ENCODE data around the gene ATP2C1. TPM values are rescaled to one million over a fixed set of nuclear protein-coding genes. Genes with fewer than 3 reads are reported as not detected.
A peak's percentile ranks its signal among the peaks of the same experiment; 100 is the strongest.
"Not testable (repeated sequence)": the region's sequence is repeated elsewhere in the genome, so short reads cannot be mapped to it uniquely, and the experiment has no call there.

ATP2C1 gene
- total RNA-seq, 1 donor from 2014 or later: 142 TPM

GRCh38 chr3:130857336-130858026 lies 36.4 kb upstream of the ATP2C1 start:
- ATAC-seq: peak; percentile 53
- no peak for DNase-seq
- no peak overlapping the region for H3K4me3 ChIP-seq
- TF ChIP-seq CTCF (IDR thresholded peaks at IDR 0.05): no peak
- H3K27me3 ChIP-seq: no peaks in the 10 kb centered on the region
- intact Hi-C loops (cut with DNase I): no loop called here
- H3K4me1 ChIP-seq: no peaks in the 10 kb centered on the region
- no peaks in the 10 kb centered on the region for H3K9me3 ChIP-seq
- no peak overlapping the region for H3K27ac ChIP-seq
- no peaks in the 10 kb centered on the region for H3K36me3 ChIP-seq

DNA sequence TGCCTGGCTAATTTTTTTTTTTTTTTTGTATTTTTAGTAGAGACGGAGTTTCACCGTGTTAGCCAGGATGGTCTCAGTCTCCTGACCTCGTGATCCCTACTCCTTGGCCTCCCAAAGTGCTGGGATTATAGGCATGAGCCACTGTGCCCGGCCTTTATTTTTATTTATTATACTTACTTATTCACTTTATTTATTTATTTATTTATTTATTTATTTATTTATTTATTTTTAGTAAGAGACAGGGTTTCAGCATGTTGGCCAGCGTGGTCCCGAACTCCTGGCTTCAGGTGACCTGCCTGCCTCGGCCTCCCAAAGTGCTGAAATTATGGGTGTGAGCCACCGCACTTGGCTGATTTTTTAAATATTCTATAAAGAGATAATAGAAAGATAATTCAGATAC lies 31.8 kb upstream of the ATP2C1 start:
- H3K9me3 ChIP-seq; H3K36me3 ChIP-seq; H3K27ac ChIP-seq; DNase-seq; H3K27me3 ChIP-seq; H3K4me3 ChIP-seq; intact Hi-C loops (cut with DNase I); H3K4me1 ChIP-seq; ATAC-seq: not testable (repeated sequence)

DNA sequence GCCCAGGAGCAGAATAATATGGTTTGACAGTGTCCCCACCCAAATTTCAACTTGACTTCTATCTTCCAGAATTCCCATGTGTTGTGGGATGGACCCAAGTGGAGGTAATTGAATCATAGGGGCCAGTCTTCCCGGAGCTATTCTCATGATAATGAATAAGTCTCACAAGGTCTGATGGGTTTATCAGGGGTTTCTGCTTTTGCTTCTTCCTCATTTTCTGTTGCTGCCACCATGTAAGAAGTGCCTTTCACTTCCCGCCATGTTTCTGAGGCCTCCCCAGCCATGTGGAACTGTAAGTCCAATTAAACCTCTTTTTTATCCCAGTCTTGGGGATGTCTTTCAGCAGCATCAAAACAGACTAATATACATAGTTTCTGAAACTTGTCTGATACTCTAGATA lies 28.4 kb upstream of the ATP2C1 start:
- H3K27ac ChIP-seq: no peak overlapping the region
- no peaks in the 10 kb centered on the region for H3K9me3 ChIP-seq
- no peak overlapping the region for H3K4me3 ChIP-seq
- no peaks in the 10 kb centered on the region for H3K4me1 ChIP-seq
- no peak for TF ChIP-seq CTCF (IDR thresholded peaks at IDR 0.05)
- ATAC-seq (no peak), DNase-seq (no peak)
- no peaks in the 10 kb centered on the region for H3K27me3 ChIP-seq
- intact Hi-C loops (cut with DNase I): no loop called here
- no peaks in the 10 kb centered on the region for H3K36me3 ChIP-seq

GRCh38 chr3:130866327-130866726 lies 27.6 kb upstream of the ATP2C1 start:
- no peak for DNase-seq
- no peak overlapping the region for H3K4me3 ChIP-seq
- no peak overlapping the region for H3K27ac ChIP-seq
- no peaks in the 10 kb centered on the region for H3K9me3 ChIP-seq
- intact Hi-C loops (cut with DNase I): no loop called here
- no peaks in the 10 kb centered on the region for H3K36me3 ChIP-seq
- no peak for TF ChIP-seq CTCF (IDR thresholded peaks at IDR 0.05)
- no peaks in the 10 kb centered on the region for H3K27me3 ChIP-seq
- H3K4me1 ChIP-seq: no peaks in the 10 kb centered on the region
- no peak for ATAC-seq

GRCh38 chr3:130870423-130870822 lies 23.5 kb upstream of the ATP2C1 start:
- H3K27ac ChIP-seq: no peak overlapping the region
- no peak overlapping the region for H3K4me3 ChIP-seq
- no peaks in the 10 kb centered on the region for H3K36me3 ChIP-seq
- no peak for TF ChIP-seq CTCF (IDR thresholded peaks at IDR 0.05)
- no peaks in the 10 kb centered on the region for H3K4me1 ChIP-seq
- no peaks in the 10 kb centered on the region for H3K9me3 ChIP-seq
- DNase-seq: no peak
- no peaks in the 10 kb centered on the region for H3K27me3 ChIP-seq
- no peak for ATAC-seq
- intact Hi-C loops (cut with DNase I): no loop called here

DNA sequence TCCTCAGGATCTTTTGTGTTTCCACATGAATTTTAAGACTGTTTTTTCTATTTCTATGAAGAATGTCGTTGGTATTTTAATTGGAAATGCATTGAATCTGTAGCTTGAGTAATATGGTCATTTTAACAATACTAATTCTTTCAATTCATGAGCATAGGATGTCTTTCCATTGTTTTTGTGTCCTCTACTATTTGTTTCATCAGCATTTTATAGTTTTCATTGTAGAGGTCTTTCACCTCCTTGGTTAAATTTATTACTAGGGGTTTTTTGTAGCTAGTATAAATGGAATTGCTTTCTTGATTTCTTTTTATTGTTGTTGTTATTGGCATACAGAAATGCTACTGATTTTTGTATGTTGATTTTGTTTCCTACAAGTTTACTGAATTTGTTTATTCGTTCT lies 17.3 kb upstream of the ATP2C1 start:
- Histone ChIP-seq H3K4me1 (no peaks in the 10 kb centered on the region), H3K4me3 (no peak overlapping the region), H3K36me3 (no peaks in the 10 kb centered on the region), H3K27ac (no peak overlapping the region), H3K9me3 (no peaks in the 10 kb centered on the region), H3K27me3 (no peaks in the 10 kb centered on the region)
- ATAC-seq (no peak), DNase-seq (no peak)
- intact Hi-C loops (cut with DNase I): no loop called here
- TF ChIP-seq CTCF (IDR thresholded peaks at IDR 0.05): no peak
